GM12872 (cell line): ENCODE data around the gene TXNDC2.

Source experiments
- TF ChIP-seq, protein P1 (sequence below): IDR thresholded peaks from 3 replicates; pipeline ENCODE4 v1.5.1; 2011; ENCODE audit warnings: low read depth, mild to moderate bottlenecking, low read length, moderate library complexity; ENCODE audit not compliant: insufficient read depth

Gene TXNDC2

DNA sequence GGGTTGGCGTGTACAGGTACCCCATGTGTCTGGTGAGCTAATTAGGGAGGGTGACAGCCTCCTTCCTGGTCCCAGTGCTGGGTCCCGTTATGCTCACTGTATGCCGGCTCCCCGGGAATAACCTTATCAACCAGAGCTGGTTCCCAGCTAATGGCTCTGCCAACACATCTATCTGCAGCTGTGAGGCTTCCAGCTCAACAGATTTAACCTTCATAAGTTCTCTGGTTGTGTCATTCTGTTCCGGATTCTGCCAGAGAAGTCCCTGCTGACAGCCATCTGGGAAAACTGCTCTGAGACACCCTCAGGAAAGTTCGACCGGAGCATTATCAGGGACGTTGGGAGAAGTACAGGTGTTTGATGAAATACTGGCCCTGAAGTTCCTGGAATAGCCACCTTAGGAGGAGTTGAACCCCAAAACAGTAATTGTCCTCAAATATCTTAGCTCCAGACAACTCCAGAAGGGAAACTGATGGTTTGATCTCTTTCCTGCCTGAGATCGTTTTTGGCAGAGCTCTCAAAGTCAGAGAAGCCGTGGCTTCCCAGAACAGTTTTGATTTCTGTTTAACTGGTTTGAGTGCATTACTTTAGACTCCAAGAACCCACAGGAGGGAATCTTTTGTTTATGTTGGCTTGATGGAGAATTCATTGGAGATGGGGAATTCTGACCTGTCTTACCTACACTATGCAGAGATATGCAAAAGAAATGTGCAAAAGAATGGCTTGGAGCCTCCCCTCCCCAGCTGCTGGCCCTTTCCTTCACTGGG lies 39.4 kb upstream of the TXNDC2 start:
- TF ChIP-seq, protein P1, sequence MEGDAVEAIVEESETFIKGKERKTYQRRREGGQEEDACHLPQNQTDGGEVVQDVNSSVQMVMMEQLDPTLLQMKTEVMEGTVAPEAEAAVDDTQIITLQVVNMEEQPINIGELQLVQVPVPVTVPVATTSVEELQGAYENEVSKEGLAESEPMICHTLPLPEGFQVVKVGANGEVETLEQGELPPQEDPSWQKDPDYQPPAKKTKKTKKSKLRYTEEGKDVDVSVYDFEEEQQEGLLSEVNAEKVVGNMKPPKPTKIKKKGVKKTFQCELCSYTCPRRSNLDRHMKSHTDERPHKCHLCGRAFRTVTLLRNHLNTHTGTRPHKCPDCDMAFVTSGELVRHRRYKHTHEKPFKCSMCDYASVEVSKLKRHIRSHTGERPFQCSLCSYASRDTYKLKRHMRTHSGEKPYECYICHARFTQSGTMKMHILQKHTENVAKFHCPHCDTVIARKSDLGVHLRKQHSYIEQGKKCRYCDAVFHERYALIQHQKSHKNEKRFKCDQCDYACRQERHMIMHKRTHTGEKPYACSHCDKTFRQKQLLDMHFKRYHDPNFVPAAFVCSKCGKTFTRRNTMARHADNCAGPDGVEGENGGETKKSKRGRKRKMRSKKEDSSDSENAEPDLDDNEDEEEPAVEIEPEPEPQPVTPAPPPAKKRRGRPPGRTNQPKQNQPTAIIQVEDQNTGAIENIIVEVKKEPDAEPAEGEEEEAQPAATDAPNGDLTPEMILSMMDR, result no peak

DNA sequence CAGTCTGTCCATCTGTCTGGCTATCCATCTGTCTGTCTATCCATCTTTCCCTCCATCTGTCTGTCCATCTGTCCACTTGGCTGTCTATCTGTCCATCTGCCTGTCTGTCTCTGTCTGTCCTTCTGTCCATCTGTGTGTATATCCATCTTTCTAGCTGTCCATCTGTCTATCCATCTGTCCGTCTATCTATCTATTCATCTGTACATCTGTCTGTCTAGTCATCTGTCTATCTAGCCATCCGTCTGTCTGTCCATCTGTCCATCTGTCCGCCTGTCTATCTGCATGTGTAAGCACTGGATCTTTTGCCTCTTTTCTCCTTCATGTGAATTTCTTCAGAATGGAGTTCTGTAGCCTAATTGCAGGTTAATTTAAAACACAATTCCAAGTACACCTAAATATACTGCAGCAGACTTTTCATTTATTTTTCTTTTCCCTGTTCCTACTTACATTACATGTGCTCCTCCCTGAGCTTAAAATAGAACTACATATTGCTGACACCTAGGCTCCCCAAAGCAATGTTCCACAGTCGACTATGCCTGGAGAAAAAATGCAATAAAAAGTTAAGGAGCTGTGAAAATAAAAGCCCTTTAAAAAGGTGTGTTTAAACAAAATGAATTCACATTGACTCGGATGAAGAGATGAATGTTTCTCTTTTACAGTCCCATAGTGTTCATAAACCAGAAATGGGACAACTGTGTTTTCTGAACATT lies 37.4 kb upstream of the TXNDC2 start:
- TF ChIP-seq, protein P1, result no peak

DNA sequence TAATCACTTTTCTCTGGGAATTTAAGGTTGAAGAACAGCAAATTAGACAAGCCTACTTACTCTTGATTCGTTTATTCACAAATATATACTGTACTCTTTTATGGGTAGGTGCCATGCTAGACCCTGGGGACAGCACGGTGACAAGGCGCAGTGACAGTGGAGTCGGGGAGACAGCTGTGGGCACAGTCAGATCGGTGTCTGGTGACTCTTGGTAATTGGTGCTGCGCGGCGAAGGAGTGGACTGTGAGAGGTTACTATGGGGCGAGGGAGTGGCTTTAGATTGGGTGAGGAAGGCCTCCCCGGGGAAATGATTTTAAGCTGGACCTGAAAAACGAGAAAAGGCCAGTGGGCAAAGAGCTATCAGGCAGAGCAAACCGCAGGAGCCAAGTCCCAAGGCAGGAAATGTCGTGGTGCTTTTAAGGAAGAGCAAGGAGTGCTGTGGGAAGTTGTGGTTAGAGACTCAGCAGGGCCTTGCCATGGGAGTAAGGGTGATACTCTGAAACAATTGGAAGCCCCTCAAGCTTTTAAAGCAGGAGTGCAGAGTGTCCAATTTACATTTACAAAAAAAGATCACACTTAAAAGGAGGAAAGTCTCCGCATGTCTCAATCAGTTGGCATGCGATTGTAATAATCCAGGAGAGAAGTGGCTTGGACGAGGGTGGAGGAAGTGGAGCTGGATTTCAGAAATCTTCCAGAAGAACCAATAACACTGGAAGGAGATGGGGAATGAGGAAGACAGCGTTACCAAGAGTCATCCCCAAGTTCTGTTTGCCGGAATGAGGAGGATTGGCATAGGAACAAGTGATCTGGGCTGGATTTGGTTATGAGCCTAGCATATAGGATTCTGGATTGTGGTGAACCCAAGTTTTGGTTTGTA lies 36.1 kb upstream of the TXNDC2 start:
- TF ChIP-seq, protein P1, result no peak

DNA sequence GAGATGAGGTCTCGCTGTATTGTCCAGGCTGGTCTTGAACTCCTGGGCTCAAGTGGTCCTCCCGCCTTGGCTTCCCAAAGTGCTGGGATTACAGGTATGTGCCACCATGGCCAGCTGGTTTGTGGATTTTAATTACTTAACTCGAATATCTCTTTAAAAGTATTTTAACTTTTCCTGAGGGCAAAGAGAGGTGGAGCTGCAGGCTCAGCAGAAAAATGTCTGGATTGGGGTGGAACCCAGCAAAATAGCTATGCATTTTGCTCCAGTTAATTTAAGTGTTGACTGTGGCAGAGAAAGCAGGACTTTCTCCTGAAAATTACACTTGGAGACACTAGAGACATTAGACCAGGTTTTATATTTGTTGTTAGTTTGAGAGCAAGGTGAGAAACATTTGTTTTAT lies 35.5 kb upstream of the TXNDC2 start:
- TF ChIP-seq, protein P1, result no peak

DNA sequence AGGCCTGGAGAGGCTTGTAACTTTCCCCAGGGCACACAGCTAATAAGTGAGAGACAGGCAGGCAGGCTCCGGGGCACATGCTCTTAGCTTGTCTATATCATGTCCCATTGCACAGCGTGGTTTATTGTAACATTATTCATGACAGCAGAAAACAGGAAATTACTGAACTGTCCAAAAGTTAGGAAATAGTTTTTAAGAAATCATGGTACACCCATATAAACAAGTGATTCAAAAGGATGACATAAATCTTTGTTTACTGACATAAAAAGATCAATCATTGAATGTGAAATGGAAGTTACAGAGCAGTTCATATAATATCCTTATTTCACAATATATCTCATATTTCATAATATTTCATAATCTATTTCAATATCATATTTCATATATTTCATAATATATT lies 34.3 kb upstream of the TXNDC2 start:
- TF ChIP-seq, protein P1, result no peak

DNA sequence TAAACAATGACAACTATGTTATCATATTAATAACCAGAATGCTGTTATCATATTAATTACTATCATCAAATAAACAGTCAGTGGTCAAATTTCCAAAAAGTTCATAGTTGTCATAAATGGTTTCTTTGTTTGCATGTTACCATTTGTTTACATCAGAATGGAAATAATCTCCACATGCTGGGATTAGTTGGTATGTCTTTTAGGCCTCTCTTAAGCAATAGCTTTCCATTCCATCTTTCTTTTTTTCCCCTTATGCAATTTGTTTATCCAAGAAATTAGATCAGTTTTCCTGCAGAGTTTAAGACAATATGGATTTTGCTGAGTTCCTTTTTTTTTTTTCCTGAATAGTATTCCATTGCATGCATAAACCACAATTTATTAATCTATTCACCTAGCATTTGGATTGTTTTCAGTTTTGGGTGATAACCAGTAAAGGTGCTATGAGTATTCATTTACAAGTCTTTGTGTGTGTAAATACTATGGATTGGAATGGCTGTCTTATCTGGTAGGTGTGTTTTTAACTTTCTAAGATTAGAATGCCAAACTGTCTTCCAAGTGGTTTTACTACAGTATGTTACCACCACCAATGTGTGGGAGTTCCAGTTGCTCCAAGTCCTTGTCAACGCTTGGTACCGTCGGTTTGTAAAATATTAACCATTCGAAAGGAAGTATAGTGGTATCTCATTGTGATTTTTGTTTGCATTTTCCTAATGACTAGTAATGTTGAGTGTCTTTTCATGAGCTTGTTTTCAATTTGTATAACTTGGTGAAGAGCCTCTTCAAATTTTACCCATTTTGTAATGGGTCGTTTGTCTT lies 33.3 kb upstream of the TXNDC2 start:
- TF ChIP-seq, protein P1, result no peak
